Brain microvascular endothelial cell (primary cell): ENCODE measurements around the gene ATOSA.

Source experiments
- DNase-seq: peaks from one replicate; pipeline ENCODE4 v3.0.0-alpha.2; 2020
- H3K27ac ChIP-seq: fragments of 250-450 bp; sonication (Bioruptor Pico); 2 replicates; pipeline ENCODE4 v1.5.1; 2020; ENCODE audit warnings: mild to moderate bottlenecking, moderate library complexity
- H3K27me3 ChIP-seq: fragments of 250-450 bp; sonication (Bioruptor Pico); replicated peaks from 2 replicates; pipeline ENCODE4 v1.5.1; 2020; ENCODE audit warnings: mild to moderate bottlenecking
- H3K36me3 ChIP-seq: fragments of 250-450 bp; sonication (Bioruptor Pico); replicated peaks from 2 replicates; pipeline ENCODE4 v1.5.1; 2020; ENCODE audit warnings: mild to moderate bottlenecking
- H3K4me3 ChIP-seq: 2 replicates; pipeline ENCODE4 v1.5.1; 2011; ENCODE audit warnings: low read depth, mild to moderate bottlenecking, control low read depth, low read length, moderate library complexity
- CTCF ChIP-seq: IDR thresholded peaks from 2 replicates; pipeline ENCODE4 v1.5.1; 2011; ENCODE audit warnings: low read depth, mild to moderate bottlenecking, moderate library complexity, low read length, control low read depth, inconsistent platforms; ENCODE audit errors: missing control alignments
- in situ Hi-C: cut with HindIII; loops from 2 replicates; pipeline ENCODE4 v1.10.0; 2017; ENCODE audit warnings: low sequenced_read_pairs, low pct_ligation_motif_present

The ATOSA gene

DNA sequence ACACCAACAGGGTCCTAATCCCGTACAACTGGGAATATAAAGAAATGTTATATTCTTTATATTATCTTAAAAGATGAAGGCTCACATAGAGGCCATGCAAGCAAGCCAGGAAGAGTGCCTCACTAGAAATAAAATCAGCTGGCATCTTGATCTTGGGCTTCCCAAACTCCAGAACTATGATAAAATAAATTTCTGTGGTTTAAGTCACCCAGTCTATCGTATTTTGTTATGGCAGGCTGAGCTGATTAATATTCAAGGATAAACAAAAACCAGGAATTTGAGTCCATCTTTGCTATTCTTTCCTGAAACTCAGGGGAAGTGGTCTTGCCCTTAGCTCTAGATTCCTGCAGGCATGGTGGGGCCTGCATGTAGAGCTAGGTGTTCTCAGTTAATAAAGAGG, 42.7 kb downstream of the ATOSA start:
- TF ChIP-seq CTCF, result no peak
- Histone ChIP-seq H3K4me3 (no peak overlapping the region), H3K36me3 (no peaks in the 10 kb centered on the region), H3K27ac (no peak overlapping the region), H3K27me3 (no peaks in the 10 kb centered on the region)
- in situ Hi-C loops, result no loop called here
- no peak for DNase-seq

DNA sequence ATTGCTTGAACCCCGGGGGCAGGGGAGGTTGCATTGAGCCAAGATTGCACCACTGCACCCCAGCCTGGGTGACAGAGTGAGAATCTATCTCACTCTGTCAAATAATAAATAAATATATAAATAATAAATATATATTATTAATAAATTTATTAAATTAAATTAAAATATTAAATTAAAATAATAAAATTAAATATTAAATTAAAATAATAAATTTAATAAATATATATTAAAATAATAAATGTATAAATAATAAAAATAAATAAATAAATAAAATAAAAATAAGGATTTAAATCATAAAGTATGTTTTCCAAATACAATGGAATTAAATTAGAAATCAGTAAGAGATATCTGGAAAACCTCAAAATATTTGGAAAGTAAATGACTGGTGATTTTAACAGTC, 43.3 kb downstream of the ATOSA start:
- Histone ChIP-seq H3K27ac (no peak overlapping the region), H3K4me3 (no peak overlapping the region), H3K27me3 (no peaks in the 10 kb centered on the region), H3K36me3 (no peaks in the 10 kb centered on the region)
- in situ Hi-C loops, result no loop called here
- TF ChIP-seq CTCF, result no peak
- no peak for DNase-seq
